Fibroblast of skin of left quadriceps (primary cell): ENCODE measurements around the gene ACSM6.

Source experiments
- DNase-seq, 2 experiments: peaks; one replicate each; pipeline ENCODE4 v3.0.0-alpha.2; 2013; ENCODE audit warnings: low read depth in 2 of 2

ACSM6 gene

DNA sequence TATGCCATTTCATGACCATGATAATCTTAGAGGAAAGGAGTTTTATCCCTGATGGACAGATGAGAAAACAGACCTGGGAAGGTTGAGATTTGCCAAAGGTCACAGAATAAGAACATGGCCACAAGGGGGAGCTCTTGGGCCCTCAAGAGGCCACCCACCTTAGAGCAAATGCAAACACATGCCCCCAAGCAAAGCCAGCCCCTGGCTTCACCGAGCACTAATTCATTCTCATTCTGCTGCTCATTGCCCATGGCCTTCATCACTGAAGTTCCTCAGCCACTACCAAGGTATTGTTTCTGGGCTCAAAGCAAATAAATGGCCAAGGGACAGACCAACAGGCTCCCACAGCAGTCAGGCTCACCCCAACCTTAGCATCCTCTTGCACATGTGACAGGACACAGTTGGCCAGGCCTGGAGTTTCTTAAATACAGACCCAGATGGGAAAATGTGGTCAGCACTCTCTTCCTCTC lies 52.6 kb downstream of the ACSM6 start:
- peak in 1 of 2 experiments; percentile 57 for DNase-seq

DNA sequence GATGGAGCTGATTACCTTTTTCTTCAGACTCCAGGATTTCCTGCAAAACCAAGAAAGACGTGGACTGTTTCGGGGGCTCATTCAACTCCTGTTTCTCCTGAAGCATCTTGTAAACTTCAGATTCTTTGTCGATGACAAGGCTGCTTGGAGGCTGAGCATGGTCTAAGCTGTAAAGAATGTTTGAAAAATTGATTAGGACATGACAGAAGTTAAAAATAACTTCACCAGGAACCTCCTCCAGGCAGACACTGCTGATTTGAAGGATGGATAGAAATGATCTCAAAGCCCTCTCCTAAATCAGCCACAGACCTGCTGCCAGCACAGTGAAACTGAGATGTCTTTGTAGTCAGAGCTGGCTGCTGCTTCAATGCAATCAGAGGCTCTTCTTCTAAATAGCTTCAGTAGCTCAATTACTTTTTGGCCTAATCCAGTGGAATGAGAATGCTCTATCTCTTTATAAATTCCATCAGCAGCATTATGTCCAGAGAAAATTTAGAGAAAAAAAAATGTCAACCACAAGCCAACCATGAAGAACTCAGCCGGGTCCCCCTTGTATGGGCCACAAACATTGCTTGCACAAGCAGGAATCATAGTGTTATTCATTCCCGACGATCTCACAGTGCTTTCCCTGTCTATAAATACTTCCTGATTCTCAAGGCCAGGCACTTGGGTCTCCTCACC lies 53.3 kb downstream of the ACSM6 start:
- DNase-seq: peak; percentile 87 to 88

DNA sequence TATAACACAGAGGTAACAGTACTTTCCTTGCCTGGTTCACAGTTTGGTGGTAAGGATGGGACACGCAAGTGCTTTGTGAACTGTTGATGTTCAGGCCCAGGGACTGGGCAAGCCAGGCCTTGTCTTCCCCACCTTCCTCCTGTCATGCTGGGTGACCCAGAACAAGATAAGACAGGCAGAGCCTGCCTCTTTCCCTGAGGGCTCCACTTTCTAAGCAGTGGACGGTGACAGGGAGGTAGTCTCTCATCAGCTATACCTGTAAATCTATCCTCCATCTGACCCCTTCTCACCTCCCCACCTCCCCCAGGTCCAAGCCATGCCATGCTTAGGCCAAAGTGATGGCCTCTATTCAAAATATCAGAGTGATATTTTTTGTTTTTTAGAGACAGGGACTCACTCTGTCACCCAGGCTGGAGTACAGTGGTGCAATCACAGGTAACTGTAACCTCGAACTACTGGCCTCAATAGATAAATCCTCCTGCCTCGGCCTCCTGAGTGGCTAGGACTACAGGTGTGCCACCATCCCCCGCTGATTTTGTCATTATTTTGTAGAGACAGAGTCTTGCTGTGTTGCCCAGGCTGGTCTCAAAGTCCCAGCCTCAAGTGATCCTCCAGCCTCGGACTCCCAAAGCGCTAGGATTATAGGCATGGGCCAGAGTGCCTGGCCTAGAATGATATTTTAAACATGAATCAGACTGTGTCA lies 54.0 kb downstream of the ACSM6 start:
- no peak for DNase-seq

DNA sequence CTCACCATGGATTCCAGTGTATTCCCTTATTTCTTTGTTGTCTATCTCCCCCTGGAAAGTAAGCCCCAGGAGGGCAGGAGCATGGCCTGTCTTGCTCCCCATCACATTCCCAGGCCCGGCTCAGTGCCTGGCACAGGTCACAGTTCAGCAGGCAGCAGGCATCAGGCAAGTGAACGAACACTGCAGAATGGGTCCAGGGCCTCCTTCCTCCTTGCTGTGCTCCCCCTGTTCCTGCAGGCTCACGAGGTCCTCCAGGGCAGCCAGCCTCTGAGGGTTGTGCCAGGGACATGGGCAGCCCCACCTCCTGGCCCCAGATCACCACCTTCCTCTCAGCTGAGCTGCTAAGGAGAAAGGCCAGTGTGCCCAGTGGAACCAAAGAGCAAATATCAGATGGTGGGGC lies 55.0 kb downstream of the ACSM6 start:
- DNase-seq: no peak

DNA sequence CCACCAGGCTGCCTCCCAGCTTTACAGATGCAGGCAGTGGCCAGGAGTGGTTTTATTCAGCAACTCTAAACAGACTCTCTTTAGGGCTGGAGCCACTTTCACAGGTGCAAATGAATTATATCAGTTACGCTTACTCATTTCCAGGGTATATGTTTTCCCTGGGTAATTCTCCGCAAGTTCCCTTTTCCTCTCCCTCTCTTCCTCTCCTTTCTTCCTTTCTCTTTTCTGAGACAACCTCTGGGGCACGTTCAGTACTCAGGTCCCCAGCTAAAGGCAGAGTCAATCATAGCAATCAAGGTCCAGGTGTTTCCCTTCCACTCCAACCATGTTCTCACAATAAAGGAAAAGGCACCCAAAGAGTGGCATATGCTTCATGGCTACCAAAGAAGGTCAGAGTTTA lies 55.4 kb downstream of the ACSM6 start:
- DNase-seq: no peak

DNA sequence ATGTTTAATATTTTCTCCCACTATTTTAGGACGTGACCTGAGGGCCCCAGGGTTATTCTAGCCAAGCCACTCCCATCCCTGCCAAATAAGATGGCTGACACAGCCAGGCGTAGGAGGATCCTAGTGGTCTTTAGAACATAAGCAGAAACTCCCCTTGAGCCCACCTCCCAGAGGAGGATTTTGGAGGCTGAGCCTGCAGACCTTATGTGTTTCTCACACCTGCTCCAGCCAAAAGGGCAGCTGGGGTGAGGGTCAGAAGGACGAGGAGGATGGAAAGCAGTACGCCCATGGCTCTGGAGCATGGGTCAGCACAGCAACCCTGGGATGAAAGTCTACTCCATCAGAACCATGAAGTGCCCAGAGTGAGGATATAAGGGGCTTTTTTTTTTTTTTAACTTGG lies 56.8 kb downstream of the ACSM6 start:
- DNase-seq: no peak

DNA sequence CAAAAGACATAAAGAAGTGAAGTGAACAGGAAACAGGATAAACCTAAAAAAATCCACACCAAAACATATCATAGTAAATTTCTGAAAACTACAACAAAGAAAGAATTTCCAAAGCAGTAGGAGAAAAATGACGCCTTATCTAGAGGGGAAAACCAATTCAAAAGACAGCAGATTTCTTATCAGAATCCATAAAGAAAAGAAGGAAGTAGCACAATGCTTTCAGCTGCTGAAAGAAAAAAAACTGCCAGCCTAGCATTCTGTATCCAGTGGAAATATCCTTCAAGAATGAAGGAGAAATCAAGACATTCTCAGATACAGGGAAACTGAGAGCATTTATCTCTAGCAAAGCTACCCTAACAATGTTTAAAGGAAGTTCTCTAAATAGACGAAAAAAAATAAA lies 59.0 kb downstream of the ACSM6 start:
- DNase-seq: no peak

DNA sequence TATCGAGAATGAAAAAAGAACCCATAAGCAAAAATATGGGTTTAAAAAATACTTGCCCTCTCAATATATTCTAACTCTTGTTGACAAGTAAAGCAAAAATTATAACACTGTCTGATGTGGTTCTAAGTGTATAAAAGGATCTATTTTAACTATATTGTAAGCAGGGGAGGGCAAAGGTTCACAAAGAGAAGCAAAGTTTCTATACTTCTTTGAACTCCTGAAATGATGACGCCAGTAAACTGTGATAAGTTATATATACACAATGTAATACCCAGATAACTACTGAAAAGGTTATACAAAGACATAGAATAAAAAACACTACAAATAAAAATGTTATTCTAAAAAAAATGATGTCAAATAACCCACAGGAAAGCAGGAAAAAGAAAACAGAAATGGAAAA lies 59.6 kb downstream of the ACSM6 start:
- DNase-seq: no peak

DNA sequence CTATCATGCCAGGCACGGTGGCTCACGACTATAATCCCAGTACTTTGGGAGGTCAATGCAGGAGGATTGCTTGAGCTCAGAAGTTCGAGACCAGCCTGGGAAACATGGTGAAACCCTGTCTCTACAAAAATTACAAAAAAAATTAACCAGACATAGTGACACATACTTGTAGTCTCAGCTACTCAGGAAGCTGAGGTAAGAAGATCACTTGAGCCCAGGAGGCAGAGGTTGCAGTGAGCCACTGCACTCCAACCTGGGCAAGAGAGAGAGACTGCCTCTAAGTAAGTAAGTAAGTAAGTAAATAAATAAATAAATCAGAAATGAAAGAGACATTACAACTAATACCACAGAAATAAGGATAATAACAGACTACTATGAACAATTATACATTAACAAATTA lies 60.6 kb downstream of the ACSM6 start:
- no peak for DNase-seq

DNA sequence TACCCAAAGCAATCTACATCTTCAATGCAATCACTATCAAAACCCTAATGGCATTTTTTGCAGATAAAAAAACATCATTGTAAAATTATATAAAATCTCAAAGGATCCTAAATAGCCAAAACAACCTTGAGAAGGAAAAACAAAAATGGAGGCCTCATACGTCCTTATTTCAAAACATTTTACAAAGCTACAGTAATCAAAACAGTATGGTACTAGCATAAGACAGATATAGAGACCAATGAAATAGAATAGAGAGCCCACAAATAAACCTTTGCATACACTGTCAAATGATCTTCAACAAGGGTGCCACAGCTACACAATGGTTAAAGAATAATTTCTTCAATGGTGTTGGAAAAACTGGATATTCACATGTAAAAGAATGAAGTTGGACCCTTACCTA lies 62.2 kb downstream of the ACSM6 start:
- no peak for DNase-seq

DNA sequence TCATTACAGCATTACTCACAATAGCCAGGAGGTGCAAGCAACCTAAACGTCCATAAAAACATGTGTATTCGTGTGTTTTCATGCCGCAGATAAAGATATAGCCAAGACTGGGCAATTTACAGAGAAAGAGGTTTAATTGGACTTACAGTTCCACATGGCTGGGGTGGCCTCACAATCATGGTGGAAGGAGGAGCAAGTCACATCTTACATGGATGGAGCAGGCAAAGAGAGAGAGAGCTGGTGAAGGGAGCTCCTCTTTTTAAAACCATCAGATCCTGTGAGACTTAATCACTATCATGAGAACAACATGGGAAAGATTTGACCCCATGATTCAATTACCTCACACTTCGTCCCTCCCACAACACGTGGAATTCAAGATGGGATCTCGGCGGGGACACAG lies 63.8 kb downstream of the ACSM6 start:
- DNase-seq: no peak

DNA sequence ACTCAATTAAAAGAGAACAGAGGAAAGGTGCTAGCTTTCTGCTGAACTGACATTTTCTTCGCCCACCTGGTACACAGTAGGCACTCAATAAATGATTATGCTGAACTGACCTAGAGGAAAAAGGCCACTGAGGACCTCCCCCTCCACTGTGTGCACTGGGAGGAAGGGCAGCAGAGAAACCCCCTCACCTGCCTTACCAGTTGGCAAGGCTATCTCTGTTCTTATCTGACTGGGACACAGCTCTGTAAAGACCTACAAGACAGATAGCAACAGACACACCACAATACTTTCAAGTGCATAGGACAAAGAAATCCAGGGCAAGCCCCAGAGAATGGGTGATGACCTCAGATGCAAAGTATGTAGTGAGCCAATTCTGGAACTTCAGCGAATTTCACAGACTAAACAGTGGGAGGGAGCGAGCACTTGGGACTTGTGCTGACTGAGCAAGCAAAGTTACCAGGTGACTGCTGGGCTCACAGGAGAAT lies 66.4 kb downstream of the ACSM6 start:
- DNase-seq: peak; percentile 66 to 71

DNA sequence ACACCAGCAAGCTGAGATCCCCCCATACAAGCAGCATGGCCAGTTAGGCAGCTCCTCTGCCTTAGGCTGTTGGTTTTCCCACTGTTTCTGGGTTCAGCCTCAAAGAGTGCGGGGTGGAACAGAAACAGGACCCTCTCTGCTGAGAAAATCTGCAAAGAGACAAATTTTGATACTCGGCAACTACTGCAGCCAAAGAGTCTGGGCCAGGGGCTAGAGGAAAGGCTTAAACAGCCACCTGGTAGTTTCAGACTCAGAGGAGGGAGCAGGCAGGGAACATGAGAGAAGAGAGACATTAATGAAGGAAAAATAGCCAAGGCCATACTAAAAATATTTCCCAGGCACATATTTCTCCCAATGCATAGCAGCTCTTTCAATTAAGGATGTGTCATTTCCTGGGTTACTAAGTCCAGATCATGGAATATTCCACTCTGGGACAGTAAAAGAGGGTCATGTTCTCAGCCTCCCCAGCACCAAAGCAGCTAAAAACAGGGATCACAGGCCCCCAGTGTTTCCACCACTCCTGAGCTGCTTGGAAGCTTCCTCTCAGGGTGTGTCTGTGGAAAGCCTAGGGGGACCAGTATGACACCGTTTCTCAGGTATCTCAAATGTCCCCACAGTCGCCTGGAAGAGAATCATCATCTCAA lies 67.0 kb downstream of the ACSM6 start:
- DNase-seq: no peak

DNA sequence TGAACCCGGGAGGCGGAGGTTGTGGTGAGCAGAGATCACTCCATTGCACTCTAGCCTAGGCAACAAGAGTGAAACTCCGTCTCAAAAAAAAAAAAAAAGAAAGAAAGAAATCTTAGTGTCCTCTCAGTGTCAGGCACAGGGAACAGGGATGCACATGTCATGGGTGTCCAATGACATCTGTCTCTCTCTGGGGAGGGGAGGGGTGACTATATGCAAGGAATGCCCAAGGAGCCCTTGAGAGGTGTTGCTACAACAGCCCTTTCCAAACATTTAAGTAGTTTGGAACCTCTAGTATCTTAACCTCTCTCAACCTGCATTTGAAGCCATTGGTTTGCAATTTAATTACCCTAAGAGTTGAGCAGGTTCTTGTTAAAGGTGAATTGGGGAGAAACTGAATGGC lies 67.9 kb downstream of the ACSM6 start:
- no peak for DNase-seq

DNA sequence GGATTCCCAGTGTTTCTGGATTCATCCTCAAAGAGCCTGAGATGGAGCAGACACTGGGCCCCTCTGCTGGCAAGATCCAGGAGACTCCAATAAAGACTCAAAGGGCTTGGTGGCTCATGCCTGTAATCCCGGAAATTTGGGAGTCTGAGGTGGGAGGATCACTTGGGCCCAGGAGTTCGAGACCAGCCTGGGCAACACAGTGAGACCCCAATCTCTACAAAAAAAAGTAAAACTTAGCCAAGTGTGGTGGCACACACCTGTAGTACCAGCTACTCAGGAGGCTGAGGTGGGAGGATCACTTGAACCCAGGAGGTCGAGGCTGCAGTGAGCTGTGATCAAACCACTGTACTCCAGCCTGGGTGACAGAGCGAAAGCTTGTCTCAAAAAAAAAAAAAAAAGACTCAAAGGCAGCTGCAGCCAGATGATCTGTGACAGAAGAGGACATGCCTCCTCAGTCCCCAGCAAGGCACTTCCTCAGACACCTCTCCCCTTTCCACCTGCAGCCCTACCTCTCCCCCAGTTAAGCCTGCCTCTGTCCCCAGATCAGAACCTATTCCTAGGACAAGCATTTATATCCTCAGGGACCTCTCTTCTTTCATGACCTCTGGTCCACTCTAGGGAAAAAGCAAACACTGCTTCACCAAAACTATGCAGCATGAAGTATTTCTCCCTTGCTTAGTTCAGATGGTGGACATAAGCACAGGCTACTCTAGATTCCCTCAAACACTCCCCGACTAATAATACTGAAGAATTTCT lies 68.9 kb downstream of the ACSM6 start:
- no peak for DNase-seq

DNA sequence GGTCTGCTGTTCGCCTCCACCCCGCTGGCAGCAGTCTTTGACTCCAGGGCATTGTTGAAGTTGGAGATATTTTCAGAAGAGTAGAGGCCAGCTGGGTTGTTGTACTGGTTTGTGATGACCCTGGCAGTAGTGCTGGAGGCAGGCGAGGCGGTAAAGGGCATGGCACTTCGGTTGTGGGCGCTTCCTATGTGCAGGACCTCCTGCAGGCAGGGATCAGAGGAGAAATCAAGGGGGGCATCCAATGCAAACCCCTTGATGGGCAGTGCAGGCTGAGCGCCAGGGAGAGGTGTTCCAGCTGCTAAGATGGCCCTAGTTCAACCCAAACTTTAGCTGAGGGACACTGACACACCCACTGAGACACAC lies 69.8 kb downstream of the ACSM6 start:
- no peak for DNase-seq

DNA sequence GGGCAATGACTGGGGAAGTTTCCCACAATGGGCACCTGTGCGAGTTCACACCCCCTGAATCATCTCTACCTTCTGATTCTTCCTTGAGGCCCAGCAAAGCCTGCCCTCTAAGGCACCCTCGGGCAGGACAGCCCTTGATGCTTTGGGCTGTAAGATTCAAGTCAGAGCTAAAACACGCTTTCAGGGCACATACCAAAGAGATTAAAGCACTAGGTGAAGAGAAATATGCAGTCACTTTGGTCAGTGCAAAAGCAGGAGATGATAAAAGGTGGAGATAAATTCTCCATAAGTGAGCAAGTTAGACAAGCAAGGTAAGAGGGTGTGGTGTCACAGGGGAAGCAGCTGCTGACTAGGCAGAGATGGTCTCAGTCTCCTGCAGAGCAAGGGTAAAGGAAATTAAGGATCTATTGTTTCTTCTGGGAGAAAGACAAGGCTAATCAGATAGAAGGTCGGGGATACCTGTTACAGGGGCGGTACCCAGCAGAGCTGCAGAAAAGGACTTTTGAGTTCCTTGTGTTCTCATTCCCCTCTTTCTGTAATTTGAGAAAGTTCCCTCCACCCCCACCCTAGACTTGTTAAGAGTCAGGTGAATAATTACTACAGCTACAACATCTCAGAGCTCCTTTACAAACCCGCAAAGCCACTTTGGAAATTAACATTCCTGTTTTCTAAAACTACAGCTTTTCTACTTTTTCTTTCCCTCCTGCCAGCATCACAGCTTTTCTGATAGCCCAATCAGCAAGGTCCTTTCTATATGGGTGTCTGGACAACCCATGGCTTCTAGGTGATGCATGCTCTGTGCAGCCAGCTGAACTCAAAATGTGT lies 70.4 kb downstream of the ACSM6 start:
- DNase-seq: no peak

DNA sequence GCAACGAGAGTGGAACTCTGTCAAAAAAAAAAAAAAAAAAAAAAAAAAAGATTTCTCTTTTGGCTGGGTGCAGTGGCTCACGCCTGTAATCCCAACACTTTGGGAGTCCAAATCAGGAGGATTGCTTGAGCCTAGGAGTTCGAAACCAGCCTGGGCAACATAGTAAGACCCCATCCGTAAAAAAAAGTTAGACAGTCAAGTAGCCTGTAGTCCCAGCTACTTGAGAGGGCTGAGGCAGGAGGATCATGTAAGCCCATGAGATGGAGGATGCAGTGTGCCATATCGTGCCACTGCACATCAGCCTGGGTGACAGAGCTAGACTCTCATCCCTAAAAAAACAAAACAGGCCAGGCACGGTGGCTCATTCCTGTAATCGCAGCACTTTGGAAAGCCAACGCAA lies 71.5 kb downstream of the ACSM6 start:
- no peak for DNase-seq

DNA sequence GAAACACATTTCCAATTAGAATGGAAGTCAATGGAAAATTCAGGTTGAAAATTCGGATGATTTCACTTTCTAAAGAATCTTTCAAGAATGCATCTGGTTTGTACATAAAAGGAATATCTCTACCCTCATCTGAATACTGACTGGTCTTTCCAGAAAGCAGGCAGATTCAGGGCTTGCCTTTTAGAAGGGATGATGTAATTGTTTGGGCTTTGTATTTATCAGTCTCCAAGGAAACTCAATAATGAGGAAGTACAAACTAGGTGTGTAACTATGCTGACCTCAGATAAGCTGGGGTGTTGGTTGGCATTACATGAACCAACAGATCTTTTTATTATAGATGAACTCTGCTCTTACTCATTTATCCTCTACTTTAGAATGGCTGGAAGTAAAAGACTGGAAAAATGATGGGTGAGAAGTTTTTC lies 72.6 kb downstream of the ACSM6 start:
- DNase-seq: peak in 1 of 2 experiments; percentile 46

DNA sequence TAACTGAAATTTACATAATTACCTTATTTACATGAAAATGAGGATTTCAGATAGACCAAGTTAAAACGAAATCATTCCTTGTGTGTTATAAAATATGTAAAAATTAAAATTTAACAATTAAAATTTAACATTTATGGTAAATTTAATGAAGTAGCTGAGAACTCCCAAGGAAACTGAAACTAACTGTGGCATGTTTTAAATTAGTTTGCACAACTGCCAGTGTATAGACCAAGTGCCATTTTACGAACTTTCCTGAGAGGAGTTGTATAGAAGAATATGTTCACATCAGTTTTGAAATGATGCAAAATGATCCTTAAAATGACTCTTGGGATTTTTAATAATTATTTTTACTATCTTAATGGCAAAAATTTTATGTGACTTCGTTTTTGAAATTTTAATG lies 73.2 kb downstream of the ACSM6 start:
- no peak for DNase-seq

DNA sequence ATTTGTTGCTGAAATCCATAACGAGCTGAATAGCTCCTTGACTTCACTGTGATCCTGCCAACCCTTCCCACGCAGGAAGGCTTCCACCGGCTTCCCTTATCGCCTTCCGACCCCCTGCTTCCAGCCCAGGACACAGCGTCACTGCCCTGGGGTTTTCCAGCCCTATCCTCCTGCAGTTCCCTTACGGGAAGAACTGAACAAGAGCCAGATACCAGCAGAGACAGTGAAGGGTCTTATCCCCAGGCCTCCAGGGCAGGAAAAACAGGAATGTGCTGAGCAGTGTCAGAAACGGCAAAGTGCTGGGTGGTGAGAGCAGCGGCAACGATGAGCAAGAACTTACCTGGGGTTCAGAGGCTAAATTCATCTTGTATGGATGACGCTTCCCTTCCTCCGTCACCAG lies 74.4 kb downstream of the ACSM6 start:
- no peak for DNase-seq
